Skeletal muscle tissue (tissue), 4 donors: ENCODE results near the gene STK35. TPM values are rescaled to one million over a fixed set of nuclear protein-coding genes. Genes with fewer than 3 reads are reported as not detected.
"Not testable (repeated sequence)": the region's sequence is repeated elsewhere in the genome, so short reads cannot be mapped to it uniquely, and the experiment has no call there.

Experiments
- H3K27ac ChIP-seq: one replicate; pipeline ENCODE4 v1.7.0; 2013; ENCODE audit warnings: mild to moderate bottlenecking, low read depth, low read length, inconsistent platforms
- H3K27me3 ChIP-seq, 3 donors: one replicate each; pipeline ENCODE4 v1.7.0; 2013; ENCODE audit warnings: low read length in 3 of 3; ENCODE audit not compliant: control insufficient read depth in 3 of 3, insufficient read depth in 3 of 3
- H3K36me3 ChIP-seq, 3 donors: one replicate each; pipeline ENCODE4 v1.7.0; 2013; ENCODE audit warnings: low read length in 3 of 3; ENCODE audit not compliant: control insufficient read depth in 3 of 3, insufficient read depth in 3 of 3
- H3K4me1 ChIP-seq, 3 donors: one replicate each; pipeline ENCODE4 v1.7.0; 2013; ENCODE audit warnings: low read length in 3 of 3, mild to moderate bottlenecking in 3 of 3; ENCODE audit not compliant: control insufficient read depth in 3 of 3, insufficient read depth in 3 of 3
- H3K4me3 ChIP-seq, 3 donors: one replicate each; pipeline ENCODE4 v1.7.0; 2013; ENCODE audit warnings: low read length in 3 of 3
- H3K9ac ChIP-seq, 3 donors: one replicate each; pipeline ENCODE4 v1.7.0; 2013; ENCODE audit warnings: low read length in 3 of 3, mild to moderate bottlenecking in 3 of 3, moderate library complexity in 2 of 3, low read depth in 1 of 3
- H3K9me3 ChIP-seq, 3 donors: one replicate each; pipeline ENCODE4 v1.7.0; 2013; ENCODE audit warnings: low read length in 3 of 3; ENCODE audit not compliant: control insufficient read depth in 3 of 3
- total RNA-seq: library from RNA; depleted of rRNA; stranded (reverse); fragments of >200 nt; gene quantifications from one replicate; pipeline ENCODE4 v1.2.3, GENCODE V29; 2014
- donor health status: Osteomylitis.

Gene STK35
- total RNA-seq, 1 donor from 2014 or later = 7.8 TPM

DNA sequence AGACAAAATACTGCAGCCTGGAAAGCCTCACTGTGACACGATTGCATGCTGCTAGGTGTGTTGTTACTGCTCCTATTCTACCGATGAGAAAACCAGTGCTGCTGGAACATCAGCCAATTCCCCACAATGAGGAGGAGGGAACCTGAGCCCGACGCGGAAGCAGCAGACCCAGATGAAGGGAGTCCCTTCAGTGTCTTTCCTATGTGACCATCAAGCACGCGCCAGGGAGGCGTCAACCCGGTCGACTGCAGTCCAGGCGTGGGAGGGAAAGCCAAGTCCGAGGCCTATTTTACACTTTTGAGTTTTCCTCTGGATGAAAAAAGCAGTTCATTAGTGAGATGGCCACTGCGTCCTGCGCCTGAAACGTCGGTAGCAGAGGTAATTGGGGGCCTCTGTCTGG is 63.3 kb downstream of the STK35 start:
- Histone ChIP-seq H3K4me3 (no peak overlapping the region), H3K9me3 (no peaks in the 10 kb centered on the region), H3K36me3 (no peaks in the 10 kb centered on the region), H3K27me3 (peaks cover 0 to 2% (median 0%) of the 10 kb centered on the region in 3 donors), H3K27ac (no peak overlapping the region), H3K9ac (no peak overlapping the region), H3K4me1 (no peaks in the 10 kb centered on the region)

DNA sequence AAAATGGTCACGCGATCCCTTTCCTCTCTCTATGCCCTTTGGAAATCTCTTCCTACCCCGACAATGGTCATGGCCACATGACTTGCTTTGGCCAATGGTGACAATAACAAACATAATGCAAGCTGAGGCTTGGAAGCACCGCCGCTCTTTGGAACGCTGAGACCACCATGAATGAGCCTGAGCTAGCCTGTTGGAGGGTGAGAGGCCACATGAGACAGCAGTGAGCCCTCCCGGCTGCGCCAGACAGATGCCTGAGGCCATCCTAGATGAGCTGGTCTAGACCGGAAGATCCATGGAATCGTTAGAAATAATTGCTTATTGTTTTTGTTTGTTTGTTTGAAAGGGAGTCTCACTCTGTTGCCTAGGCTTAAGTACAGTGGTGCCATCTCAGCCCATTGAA is 64.2 kb downstream of the STK35 start:
- Histone ChIP-seq H3K36me3 (no peaks in the 10 kb centered on the region), H3K27me3 (peaks cover 0 to 2% (median 0%) of the 10 kb centered on the region in 3 donors), H3K4me1 (no peaks in the 10 kb centered on the region), H3K4me3 (no peak overlapping the region), H3K27ac (no peak overlapping the region), H3K9ac (no peak overlapping the region), H3K9me3 (no peaks in the 10 kb centered on the region)

DNA sequence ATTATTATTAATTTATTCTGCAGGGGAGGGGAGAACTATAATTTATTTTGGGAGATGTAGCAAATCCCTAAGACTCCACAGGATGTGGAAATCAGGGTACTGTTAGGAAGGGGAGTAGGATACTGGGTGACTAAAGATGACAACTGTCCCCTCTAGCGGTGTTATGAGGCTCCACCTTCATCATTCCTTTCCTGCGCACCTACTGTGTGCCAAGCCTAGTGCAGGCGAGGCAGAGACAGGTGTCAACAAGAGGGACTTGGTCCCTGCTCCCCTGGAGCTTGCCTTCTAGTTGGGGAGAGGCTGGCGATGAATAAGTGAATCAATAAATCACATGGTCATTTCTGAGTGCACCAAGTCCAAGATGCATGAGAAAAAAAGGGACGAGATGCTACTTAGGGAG is 65.5 kb downstream of the STK35 start:
- no peak overlapping the region for H3K4me3 ChIP-seq

DNA sequence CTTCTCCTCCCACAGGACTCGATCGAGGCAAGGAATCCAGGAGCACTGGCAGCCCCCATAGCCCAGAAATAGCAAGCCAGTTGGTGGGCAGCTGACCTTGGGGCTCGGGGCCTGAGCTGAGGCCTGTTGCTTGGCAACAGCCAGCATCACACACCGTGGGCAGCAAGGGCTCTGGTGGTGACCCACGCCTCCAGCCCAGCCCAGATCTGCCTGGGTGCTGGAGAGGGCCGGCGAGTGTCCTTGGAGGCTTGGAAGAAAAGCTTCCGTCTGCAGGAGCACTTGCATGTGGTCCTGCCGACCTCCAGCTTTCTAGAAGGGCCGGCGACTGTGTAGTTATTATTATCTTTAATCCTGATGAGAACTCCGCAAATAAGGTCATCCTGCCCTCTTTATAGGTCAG is 67.3 kb downstream of the STK35 start:
- Histone ChIP-seq H3K27me3 (peaks cover 1 to 6% (median 4%) of the 10 kb centered on the region in 3 donors), H3K9me3 (no peaks in the 10 kb centered on the region), H3K36me3 (no peaks in the 10 kb centered on the region), H3K27ac (no peak overlapping the region), H3K9ac (no peak overlapping the region), H3K4me3 (no peak overlapping the region), H3K4me1 (peaks cover 0 to 3% (median 2%) of the 10 kb centered on the region in 3 donors)

More for the DNA sequence above, 65.5 kb downstream of the STK35 start:
- Histone ChIP-seq H3K27me3 (peaks cover 0 to 2% (median 0%) of the 10 kb centered on the region in 3 donors), H3K9ac (no peak overlapping the region), H3K36me3 (no peaks in the 10 kb centered on the region), H3K9me3 (no peaks in the 10 kb centered on the region), H3K4me1 (no peaks in the 10 kb centered on the region), H3K27ac (no peak overlapping the region)

DNA sequence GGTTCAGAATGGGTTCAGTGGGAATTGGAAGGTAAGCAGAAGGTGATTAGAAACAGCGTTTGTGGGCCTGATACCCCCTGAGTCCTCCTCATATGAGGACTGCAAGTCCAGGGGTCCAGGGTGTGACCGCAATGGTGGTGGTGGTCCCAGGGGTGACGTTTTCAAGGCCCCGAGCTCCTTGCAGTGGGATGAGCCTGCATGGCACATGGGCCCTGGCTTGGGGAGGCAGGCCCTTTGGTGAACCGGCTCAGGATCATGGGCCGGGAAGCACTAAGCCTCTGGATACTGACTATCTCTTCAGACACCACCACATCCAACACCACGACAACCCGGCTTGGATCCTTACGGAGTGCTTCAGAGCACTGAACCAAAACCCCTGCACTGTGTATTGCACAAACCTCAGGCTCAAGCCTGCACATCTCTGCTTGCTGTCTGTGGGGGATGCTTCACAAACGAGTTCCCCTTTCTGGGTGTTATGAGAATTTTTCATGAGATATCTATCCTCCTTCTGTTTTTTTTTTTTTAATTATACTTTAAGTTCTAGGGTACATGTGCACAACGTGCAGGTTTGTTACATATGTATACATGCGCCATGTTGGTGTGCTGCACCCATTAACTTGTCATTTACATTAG is 67.9 kb downstream of the STK35 start:
- Histone ChIP-seq H3K9me3 (no peaks in the 10 kb centered on the region), H3K4me1 (peaks cover 0 to 3% (median 2%) of the 10 kb centered on the region in 3 donors), H3K27me3 (peaks cover 7 to 10% (median 9%) of the 10 kb centered on the region in 3 donors), H3K4me3 (no peak overlapping the region), H3K36me3 (no peaks in the 10 kb centered on the region), H3K27ac (no peak overlapping the region), H3K9ac (no peak overlapping the region)

DNA sequence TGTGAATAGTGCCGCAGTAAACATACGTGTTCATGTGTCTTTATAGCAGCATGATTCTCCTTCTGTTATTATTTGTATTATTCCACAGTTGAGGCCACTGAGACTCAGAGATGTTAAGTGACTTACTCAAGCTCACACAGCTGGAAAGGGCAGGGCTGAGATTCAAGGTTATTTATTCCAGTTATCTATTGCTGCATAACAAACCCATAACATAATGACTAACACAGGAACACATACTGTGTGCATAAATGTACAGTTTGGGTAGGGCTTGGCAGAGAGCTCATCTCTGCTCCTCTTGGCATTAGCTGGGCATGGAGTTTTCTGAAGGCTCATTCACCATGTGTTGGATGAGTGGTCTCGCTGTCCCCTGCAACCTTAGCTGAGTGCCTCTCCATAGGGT is 68.8 kb downstream of the STK35 start:
- Histone ChIP-seq H3K9ac (no peak overlapping the region), H3K4me1 (peaks cover 0 to 3% (median 2%) of the 10 kb centered on the region in 3 donors), H3K4me3 (no peak overlapping the region), H3K27ac (no peak overlapping the region), H3K9me3 (no peaks in the 10 kb centered on the region), H3K27me3 (peaks cover 8 to 10% (median 9%) of the 10 kb centered on the region in 3 donors), H3K36me3 (no peaks in the 10 kb centered on the region)

DNA sequence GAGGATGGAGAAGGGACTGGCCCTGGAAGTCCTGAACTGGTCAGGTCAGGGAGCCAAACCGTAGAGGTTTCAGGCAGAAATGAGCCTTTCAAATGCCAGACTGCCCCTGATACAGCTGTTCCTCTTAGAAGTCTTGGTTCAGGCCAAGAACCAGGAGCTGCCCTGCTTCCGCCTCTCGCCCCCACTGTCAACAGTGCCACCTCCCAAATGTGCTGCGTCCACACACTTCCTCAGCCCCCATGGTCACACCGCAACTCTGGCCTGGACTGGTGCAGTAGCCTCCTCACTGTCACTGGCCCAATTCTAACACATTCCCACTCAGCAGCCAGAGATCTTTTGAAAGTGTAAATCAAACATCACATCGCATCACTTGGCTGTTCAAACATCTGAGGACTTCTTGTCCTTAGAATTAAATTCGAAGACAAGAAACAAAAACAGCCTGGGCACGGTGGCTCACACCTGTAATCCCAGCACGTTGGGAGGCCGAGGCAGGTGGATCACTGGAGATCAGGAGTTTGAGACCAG is 69.7 kb downstream of the STK35 start:
- Histone ChIP-seq H3K4me3 (no peak overlapping the region), H3K9me3 (no peaks in the 10 kb centered on the region), H3K36me3 (no peaks in the 10 kb centered on the region), H3K4me1 (peaks cover 0 to 3% (median 2%) of the 10 kb centered on the region in 3 donors), H3K27me3 (peaks cover 8 to 10% (median 9%) of the 10 kb centered on the region in 3 donors), H3K9ac (no peak overlapping the region), H3K27ac (no peak overlapping the region)

DNA sequence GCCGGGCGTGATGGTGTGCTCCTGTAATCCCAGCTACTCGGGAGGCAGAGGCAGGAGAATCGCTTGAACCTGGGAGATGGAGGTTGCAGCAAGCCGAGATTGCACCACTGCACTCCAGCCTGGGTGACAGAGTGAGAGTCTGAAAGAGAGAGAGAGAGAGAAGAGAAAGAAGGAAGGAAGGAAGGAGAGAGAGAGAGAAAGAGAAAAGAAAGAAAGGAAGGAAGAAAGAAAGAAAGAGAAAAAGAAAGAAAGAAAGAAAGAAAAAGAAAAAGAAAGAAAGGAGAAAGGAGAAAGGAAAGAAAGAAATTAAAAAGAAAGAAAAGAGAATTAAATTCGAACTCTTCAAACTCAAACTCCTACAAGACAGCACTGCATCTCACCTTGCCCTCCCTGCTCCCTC is 70.2 kb downstream of the STK35 start:
- not testable (repeated sequence) for H3K27me3 ChIP-seq, H3K36me3 ChIP-seq, H3K27ac ChIP-seq, H3K9ac ChIP-seq, H3K4me3 ChIP-seq, H3K9me3 ChIP-seq, H3K4me1 ChIP-seq

DNA sequence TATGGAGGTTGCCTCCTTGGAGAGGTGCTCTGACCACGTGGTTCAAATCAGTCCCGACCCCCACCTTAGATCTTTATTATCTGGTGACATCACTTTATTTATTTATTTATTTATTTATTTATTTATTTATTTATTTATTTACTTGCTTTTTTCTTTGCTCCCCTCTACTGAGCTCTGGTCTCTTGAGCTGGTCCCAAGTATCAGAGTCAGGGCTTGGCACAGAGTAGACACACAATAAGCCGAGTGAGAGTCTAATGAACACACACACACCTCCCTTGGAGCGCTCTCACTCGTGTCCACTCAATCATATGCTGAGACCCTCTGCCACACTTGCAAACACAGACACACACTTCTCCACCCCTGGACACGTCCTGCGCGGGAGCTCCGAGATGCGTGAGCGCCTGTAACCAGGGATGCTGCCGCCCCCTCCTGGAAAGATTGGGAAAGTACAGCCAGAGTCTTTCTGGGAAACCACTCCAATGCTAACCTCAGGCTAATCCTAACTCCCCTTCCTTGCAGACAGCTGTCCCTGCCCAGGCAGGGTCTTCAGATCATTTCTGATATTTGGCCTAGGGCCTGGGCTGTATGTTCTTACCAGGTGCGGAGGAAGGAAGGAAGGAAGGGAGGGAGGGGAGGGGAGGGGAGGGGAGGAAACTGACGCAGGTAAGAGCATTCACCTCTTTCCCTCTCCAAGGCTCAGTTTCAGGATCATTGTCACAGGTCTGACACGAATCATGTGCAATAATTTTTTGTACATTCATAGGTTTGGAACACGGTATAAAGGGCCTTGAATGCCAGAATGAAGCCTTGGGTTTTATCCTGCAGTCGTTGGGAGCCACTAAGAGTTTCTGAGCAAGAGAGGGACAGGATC is 70.9 kb downstream of the STK35 start:
- peak overlapping the region in 1 of 3 donors; percentile 51 for H3K9ac ChIP-seq
- peaks cover 8 to 10% (median 9%) of the 10 kb centered on the region in 3 donors for H3K27me3 ChIP-seq
- no peak overlapping the region for H3K27ac ChIP-seq
- H3K4me1 ChIP-seq = peaks cover 0 to 3% (median 2%) of the 10 kb centered on the region in 3 donors
- peak overlapping the region in 1 of 3 donors; percentile 35 for H3K4me3 ChIP-seq
- no peaks in the 10 kb centered on the region for H3K36me3 ChIP-seq
- no peaks in the 10 kb centered on the region for H3K9me3 ChIP-seq

DNA sequence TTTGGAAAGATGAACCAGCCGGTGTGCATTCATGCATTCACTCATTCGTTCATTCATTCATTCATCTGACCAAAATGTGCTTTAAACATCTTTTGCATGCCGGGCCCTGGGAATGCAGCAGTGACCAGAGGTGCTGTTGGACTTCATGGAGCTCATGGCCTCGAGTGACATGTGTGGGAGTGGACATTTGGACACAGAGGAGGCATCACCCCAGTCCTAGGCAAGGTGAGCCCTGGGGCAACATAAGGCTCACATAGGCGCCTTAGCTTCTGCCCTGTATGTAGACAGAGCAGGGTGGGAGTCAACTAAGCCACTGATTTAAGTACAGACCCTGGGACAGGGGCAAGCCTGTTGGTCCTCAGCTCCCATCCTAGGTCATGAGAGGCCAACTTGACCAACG is 71.6 kb downstream of the STK35 start:
- H3K9ac ChIP-seq = peak overlapping the region in 1 of 3 donors; percentile 51
- H3K27ac ChIP-seq = no peak overlapping the region
- no peaks in the 10 kb centered on the region for H3K36me3 ChIP-seq
- no peaks in the 10 kb centered on the region for H3K9me3 ChIP-seq
- H3K4me3 ChIP-seq = no peak overlapping the region
- peaks cover 0 to 3% (median 2%) of the 10 kb centered on the region in 3 donors for H3K4me1 ChIP-seq
- peaks cover 8 to 10% (median 9%) of the 10 kb centered on the region in 3 donors for H3K27me3 ChIP-seq
